HG03280 (cell line): ENCODE data around the gene PC.

Experiments
- ATAC-seq: cut with Tn5 transposase; IDR thresholded peaks from one replicate; pipeline ENCODE4 v1.9.1; 2021; ENCODE audit warnings: mild to moderate bottlenecking, moderate library complexity; ENCODE audit not compliant: unreplicated experiment

PC gene

GRCh38 chr11:66956689-66957290 lies 1.4 kb downstream of the PC start:
- ATAC-seq: no peak

DNA sequence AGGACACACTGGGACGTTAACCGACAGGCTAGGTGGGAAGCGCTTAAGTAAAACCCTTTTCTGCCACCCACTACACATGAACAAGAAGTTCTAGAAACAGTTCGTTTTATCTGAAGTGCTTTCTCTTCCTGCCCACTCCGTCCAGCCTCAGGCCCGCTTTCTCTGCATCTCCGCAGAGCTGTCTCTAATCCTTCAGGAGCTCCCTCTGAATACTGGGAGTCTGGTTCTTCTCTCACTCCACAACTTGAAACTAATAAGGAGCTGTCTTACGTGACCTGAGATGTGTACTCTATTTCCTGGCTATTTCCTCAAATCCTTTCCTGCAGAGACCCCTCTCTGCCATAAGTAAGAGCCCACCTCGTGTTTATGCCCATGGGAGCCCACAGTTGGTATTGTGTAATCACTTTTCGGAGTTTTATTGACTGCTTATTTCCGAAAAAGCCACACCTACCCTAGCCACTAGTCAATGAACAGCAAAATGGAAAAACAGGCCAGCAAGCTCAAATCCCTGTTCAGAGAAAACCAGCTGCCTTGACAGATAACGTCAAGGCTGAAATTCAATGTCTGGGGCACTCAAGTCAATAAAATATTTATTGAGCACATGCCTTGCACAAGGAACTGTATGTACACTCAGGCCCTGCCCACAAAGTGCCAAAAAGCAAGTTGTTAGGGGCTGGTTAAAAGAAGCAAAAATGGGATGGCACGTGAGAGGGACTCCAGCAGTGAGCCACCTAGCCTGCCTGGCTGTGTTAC lies 4.9 kb downstream of the PC start:
- ATAC-seq: no peak

GRCh38 chr11:66951927-66952337 lies 6.3 kb downstream of the PC start:
- ATAC-seq: no peak

GRCh38 chr11:66951135-66951534 lies 7.0 kb downstream of the PC start:
- ATAC-seq: no peak

DNA sequence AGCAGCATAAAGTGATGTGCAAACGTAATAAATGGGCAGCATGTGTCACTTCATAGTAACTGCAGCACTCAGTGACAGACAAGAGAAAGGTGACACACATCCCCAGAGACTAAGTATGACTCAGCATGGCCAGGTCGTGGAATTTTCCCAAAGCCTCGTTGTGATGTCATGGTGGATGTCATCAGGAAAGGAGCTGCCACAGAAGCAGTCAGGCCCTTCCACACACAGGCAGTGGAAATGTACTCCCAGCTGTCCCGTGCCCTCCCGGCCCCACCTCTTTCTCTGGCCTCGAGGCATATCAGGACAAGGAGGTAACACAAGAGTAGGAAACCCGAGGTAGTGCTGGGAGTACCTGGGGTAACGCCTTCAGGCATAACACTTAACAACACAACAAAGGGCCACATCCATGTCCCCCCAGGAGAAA lies 8.1 kb downstream of the PC start:
- no peak for ATAC-seq

DNA sequence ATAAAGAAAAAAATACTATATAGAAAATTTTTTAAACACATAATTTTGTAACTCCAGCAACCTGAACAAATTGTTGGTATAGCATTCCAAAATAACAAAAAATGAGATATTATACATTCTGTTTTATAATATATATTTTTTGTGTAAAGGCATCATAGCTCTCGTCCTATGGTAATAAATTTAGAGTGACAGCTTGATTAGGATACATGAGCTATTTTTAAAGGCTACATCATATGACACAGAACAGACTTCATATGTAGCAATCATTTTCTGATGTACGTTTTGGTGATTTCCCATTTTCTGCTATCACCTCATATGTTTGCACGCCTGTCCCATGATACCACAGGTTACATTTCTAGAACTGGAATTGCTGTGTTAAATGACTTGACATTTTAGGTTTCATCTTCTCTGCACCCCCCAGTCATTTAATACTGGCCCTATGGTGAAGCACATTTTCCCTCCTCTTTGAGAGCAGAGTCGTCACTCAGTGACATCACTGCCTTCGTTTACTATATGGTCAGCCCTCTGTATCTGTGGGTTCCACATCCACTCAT lies 19.5 kb downstream of the PC start:
- no peak for ATAC-seq

DNA sequence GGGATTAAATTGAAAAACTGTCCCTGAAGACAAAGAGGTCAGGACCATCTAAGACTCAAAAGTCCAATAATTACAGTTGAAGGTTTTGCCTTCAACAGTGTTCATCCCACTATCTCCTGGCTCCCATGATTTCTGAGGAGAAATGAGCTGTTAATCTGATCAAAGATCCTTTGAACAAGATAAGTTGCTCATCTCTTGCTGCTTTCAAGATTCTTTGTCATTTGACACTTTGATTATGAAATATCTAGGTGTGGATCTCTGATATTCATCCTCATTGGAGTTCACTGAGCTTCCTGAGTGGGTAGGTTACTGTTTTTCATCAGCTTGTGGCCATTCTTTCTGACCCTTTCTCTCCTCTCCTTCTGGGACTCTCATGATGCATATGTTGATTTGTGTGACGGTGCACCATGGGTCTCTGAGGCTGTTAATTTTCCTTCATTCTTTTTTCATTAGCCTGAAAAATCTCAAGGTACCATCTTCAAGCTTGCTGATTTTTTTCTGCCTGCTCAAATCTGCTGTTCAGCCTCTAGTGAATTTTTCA lies 20.9 kb downstream of the PC start:
- no peak for ATAC-seq

DNA sequence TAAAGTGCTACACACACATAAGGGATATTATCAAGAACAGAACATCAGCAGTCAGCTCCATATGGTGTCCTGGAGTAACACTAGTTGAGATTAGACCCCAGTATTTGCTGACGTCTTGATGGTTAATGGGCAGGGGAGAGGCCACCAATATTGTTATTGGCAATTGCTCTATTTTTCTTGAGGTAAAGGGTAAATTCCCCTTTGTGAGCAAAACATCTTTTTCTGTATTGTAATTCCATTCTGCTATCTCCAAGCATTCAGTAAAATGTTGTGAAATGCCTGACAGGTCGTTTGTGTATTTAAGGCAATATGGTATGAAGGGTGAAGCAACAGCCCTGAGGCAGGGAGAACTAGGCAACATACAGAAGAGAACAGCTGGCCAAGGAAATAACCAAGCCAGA lies 21.9 kb downstream of the PC start:
- ATAC-seq: no peak

GRCh38 chr11:66934950-66935779 lies 23.0 kb downstream of the PC start:
- no peak for ATAC-seq

GRCh38 chr11:66933531-66933930 lies 24.7 kb downstream of the PC start:
- ATAC-seq: no peak

DNA sequence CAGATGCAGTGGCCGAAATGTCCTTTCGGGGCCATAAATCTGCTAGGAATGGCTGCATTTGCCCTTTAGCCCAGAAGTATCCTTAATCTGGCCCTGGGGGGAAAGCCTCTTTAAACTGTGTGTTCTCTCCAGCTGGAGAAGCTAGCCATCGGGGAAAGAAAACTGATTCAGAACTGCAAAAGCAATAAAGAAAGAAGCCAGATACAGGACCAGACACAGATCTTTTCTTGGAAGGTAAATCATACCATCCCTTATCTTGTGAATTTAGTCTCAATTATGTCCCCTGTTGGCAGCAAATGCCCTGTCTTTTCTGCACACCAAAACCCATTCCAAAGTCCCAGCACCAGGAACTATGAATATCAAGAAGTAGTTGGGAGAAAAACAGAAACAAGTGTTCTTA lies 25.6 kb downstream of the PC start:
- ATAC-seq: no peak

DNA sequence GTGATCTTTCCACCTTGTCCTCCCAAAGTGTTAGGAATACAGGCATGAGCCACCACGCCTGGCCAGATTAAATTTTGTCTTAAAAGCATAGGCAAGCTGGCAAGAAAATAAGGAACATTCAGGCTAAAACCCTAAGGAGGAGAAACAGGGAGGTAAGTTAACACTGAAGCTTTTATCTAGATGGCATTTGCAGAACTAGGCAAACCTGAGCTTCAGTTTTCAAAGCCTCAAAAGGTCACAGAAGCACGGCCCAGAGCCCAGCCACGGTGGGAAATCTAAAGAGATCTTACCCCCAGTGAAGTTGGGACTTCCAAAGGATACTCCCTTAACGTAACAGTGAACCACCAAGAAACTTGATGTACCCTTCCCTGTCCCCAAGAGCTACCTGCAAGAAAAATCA lies 28.4 kb downstream of the PC start:
- ATAC-seq: no peak

GRCh38 chr11:66924272-66924671 lies 33.9 kb downstream of the PC start:
- no peak for ATAC-seq

DNA sequence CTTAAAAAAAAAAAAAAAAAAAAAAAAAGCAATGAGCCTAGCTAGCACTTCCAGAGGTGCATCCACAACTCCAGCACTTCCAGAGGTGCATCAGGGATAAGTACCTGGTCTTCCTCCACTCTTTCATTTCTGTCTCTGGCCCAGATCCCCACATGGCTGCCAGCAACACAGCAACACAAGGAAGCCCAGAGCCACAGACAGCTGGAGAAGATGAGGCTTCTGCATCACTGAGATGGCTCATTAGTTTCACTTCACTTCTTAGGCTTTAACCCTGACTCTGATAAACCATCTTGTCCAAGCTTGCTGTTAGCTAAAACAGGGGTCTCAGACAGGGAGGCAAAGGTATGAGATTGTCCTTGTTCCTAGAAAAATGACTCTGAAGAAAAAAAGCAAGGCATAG lies 35.6 kb downstream of the PC start:
- ATAC-seq: no peak

DNA sequence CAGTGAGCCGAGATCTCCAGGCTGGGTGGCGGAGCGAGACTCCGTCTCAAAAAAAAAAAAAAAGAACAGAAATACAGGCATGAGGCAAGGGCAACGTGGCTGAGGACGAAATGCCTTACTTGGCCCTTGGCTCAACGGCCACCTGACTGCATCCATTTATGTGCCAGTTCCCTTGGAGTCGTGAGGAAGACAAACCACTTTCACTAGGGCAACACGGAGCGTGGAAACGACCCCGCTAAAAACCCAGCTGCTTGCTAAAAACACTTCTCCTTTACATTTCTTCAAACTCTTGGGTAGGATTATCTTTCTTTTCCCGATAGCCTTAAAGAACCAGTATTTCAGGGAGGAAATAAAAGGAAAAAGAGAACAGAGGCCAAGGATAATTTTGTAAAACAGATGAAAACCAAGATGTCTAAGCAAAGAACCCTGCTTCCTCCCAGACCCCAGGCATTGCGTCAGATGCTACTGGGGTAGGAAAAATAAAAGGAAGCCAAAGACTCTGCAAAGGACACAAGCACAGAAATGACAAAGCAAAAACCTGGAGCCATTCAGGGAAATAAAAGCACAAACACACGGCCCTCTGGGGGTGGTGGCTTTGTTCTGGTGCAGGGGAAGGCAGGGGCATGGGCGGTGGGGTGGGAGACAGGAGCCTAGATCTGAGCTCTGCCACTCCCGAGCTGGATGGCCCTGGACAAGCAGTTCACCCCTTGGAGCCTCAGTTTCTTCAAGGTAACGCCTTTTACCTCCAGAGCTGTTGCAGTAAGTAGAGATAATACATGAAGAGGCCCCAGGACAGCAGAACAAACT lies 37.0 kb downstream of the PC start:
- ATAC-seq: no peak

DNA sequence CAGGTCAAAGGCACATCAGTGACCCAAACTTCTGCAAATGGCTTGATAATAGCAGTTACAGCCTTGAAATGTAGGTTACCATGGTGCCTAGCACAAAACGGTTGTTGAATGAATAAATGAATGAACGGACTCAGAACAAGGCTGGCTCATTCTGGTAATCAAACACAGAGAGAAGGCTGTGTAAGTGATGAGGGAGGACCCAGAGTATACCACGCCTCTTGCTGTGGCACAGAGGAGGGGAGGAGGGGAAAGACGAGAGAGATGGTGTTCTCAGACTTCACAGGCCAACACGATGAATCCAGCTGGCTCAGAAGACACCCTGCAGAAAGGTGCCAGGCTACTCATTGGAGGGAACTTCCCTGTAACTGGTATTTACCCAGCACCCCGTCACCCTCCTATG lies 38.3 kb downstream of the PC start:
- ATAC-seq: no peak

DNA sequence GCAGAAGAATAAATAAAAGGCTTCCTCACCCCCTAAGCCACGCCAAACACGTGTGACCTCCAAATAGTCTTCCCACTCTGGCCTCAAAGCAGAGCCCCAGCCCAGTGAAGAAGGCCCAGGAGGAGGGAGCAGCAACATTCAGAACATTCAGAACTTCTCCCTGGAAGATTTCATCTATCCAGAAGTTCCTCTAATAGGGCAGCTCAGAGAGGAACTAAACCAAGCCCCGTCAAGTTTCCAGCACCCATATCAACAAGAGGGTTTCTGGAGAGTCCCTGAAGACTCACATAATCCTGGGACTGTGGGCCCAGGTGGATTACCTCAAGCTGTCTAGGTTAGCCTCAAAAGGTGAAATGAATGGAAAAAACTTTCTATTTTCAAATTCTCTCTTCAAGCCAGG lies 39.4 kb downstream of the PC start:
- no peak for ATAC-seq

- no peak for ATAC-seq
Observed at GRCh38 chr11:66915866-66916265, 42.3 kb downstream of the PC start.

GRCh38 chr11:66915046-66915832 lies 42.9 kb downstream of the PC start:
- no peak for ATAC-seq

DNA sequence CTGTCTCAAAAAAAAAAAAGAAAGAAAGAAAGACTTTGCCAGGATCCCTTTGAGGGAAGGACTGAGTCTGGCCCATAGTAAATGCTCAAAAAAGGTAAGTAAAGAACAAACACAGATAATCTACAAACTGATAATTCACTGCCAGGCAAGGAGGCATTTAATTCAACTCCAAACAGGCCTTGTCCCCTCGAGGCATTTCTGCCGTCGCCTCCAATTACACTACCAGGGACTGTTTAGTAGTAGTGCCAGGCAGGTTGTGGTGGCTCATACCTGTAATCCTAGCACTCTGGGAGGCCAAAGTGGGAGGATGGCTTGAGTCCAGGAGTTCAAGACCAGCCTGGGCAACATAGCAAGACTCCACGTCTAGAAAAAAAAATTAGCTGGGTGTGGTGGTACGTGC lies 43.7 kb downstream of the PC start:
- ATAC-seq: no peak
